CD4-positive, alpha-beta T cell treated with Interleukin-10 for 1 hour (primary cell): ENCODE data around the gene NOLC1.

Source experiments
- DNase-seq: peaks from one replicate; pipeline ENCODE4 v3.0.0-alpha.2; 2020

Gene NOLC1

GRCh38 chr10:102157224-102157623, 5.0 kb downstream of the NOLC1 start:
- DNase-seq = no peak

DNA sequence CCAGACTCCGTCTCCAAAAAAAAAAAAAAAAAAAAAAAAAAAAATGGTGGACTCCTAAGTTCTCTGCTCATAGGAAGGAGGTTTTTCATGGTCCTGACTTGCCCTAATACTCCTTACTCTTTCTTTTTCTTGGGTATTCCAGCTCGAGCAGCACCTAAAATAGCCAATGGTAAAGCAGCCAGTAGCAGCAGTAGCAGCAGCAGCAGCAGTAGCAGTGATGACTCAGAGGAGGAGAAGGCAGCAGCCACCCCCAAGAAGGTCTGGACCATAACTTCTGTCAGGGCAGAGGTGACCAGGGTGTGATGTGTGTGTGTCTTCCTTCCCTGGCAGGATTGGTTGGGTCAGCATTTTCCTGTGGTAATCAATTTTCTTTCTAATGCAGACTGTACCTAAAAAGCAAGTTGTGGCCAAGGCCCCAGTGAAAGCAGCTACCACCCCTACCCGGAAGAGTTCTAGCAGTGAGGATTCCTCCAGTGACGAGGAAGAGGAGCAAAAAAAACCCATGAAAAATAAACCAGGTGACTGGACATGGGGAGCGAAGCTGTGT, 6.9 kb downstream of the NOLC1 start:
- no peak for DNase-seq

- DNase-seq = no peak
Measured at GRCh38 chr10:102159831-102160230, 7.6 kb downstream of the NOLC1 start.

DNA sequence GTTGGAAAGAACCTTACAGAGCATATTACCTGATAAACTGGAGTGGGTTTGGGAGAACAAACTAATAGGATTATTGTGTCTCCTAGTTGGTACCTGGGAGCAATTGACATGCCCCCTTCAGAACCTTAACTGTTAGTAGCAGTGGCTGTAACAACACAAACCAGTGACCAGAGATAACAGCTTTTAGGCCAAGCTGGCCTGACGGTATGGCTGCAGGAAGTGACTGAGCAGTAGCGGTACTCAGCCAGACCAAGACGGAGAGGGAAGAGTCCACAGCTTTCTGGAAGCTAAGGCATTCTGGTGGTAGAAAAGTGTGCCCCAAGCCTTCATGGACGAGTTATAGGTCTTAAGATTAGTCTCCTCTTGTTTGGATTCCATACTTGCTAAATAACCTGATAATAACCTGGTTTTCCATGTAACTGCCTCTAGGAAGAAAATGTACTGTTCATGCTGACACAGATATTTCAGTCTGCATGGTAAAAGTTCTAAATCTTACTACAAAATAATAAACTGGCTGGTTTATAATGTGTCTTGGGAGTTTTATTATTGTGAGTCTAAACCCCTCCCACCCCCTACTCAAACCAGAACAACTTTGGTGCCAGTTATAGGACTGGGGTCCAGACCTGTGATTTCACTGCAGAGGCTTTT, 11.3 kb downstream of the NOLC1 start:
- DNase-seq = no peak

DNA sequence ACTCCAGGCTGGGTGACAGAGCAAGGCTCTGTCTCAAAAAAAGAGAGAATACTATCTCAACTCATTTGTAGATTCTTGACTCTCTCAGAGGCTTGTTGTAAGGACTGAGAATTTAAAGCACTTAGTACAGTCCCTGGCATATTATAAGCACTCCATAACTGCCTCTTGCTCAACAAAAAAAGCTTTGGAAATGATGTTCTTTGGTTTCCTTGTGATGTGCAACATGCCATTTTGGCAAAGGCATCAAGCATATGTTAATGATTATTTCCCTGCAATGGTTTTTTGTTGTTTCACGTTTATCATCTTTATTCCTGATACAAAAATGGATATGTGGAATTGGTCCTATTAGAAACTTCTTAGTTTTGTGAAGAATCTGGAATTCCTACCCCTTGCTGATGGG, 15.7 kb downstream of the NOLC1 start:
- DNase-seq = no peak

GRCh38 chr10:102170602-102171001, 18.4 kb downstream of the NOLC1 start:
- DNase-seq = no peak

DNA sequence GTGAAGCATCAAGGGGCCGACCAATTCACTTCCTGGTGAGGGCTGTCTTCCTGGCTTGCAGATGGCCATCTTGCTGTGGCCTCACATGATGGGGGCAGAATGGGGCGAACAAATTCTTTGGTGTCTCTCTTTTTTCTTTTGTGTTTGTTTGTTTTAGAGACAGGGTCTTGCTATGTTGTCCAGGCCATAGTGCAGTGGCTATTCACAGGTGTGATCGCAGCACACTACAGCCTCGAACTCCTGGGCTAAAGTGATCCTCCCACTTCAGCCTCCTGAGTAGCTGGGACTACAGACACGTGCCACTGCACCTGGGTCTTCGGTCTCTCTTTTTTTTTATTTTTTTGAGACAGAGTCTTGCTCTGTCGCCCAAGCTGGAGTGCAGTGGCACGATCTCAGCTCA, 20.1 kb downstream of the NOLC1 start:
- no peak for DNase-seq

- DNase-seq = no peak
Measured at GRCh38 chr10:102175415-102175814, 23.2 kb downstream of the NOLC1 start.

DNA sequence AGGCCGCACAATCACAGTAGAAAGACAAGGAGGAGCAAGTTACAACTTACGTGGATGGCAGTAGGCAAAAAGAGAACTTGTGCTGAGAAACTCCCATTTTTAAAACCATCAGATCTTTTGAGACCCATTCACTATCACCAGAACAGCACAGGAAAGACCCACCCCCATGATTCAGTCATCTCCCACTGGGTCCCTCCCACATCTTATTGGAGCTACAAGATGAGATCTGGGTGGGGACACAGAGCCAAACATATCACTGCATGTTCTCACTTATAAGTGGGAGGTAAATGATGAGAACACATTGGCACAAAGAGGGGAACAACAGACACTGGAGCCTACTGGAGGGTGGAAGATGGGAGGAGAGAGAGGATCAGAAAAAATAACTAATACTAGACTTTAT, 32.4 kb downstream of the NOLC1 start:
- no peak for DNase-seq

GRCh38 chr10:102185272-102185671, 33.1 kb downstream of the NOLC1 start:
- no peak for DNase-seq

DNA sequence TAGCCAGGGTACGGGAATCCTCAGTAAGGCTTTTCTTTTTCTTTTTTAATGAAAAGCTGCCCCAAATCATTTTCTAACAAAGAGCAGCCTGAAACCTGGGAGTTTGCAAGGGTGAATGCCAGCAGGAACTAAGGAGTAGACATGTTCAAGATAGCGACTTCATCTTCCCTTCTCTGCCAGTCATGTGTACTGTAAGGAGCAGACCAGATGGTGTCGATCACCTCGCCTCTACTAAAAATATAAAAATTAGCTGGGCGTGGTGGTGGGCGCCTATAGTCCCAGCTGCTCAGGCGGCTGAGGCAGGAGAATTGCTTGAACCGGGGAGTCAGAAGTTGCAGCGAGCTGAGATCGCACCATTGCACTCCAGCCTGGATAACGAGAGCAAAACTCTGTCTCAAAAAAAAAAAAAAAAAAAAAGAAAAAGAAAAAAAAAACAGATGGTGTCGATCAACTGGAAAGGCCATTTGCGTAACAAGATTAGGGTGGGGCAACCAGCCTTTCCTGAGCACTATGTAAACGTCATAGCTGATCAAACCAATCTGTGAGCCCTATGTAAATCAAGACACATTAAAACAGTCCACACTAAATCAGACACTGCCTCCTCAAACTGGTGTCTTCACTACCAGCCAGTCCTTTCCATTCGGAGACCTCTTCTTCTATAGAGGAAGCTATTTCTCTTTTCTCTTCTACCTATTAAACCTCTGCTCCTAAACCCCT, 33.8 kb downstream of the NOLC1 start:
- DNase-seq = no peak

DNA sequence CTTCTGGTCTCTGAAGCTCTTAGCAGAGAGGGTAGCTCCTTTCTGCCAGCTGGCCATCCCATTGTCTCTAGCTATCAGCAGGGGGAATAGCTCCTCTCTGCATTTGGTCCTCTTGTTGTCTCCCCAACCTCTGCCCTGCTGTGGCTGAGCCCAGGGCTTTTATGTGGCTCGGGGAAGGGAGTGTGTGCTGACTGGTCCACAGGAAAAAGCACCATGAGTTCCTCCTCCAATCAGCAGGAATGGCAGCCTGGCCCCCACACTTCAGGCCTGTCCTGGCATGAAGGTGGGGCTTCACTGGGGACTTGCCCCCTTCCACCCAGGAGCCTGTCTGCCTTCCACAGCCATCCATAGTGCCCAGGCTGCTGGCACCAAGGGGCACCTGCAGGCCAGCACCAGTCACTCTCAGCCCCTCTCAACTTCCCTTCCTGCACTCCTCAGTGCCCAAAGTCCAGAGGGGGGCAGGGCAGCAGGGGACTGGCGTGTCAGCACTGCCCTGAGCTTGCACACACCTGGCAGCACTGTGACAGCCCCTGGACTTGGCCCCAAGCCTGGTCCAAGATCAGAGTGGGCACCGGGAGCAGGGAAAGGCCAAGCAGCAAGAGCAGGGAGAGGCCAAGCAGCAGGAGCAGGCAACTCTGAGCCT, 36.2 kb downstream of the NOLC1 start:
- DNase-seq = no peak

- peak; percentile 24 for DNase-seq
Measured at GRCh38 chr10:102188941-102189898, 37.0 kb downstream of the NOLC1 start.

DNA sequence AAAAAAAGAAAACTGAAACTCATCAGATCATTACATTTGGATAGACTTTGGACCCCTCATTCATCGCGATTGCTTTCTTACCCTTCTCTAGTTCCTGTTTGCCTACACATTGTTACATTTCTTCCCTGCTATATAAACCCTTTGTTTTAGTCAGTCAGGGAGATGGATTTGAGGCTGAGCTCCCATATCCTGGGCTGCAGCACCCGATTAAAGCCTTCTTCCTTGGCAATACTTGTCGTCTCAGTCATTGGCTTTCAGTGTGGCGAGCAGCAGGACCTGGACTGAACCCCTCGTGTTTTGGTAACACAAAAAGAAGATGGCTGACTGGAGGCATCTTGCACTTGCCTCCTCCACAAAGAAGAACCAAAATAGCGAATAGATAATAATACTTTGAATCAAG, 39.8 kb downstream of the NOLC1 start:
- DNase-seq = no peak

GRCh38 chr10:102195296-102195870, 43.2 kb downstream of the NOLC1 start:
- DNase-seq = no peak

DNA sequence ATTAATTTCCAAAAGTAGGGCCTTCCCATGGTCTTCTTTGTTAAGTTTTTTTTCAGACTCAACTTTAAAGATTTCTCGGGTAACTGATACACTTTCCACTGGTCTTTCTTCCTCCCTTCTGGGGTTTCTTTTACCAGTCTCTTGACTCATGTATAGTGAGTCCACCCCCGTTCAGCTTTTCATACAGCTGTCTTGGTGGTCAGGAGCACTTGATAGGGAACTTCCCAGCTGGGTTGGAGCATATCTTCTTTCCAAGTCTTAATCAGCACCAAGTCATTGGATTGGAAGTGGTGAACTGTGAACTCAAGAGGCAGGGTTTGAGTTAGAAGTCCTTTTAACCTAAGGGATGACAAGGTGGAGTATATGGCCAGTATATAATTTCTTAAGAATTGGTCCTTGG, 44.7 kb downstream of the NOLC1 start:
- DNase-seq = no peak

GRCh38 chr10:102198027-102198426, 45.8 kb downstream of the NOLC1 start:
- no peak for DNase-seq

DNA sequence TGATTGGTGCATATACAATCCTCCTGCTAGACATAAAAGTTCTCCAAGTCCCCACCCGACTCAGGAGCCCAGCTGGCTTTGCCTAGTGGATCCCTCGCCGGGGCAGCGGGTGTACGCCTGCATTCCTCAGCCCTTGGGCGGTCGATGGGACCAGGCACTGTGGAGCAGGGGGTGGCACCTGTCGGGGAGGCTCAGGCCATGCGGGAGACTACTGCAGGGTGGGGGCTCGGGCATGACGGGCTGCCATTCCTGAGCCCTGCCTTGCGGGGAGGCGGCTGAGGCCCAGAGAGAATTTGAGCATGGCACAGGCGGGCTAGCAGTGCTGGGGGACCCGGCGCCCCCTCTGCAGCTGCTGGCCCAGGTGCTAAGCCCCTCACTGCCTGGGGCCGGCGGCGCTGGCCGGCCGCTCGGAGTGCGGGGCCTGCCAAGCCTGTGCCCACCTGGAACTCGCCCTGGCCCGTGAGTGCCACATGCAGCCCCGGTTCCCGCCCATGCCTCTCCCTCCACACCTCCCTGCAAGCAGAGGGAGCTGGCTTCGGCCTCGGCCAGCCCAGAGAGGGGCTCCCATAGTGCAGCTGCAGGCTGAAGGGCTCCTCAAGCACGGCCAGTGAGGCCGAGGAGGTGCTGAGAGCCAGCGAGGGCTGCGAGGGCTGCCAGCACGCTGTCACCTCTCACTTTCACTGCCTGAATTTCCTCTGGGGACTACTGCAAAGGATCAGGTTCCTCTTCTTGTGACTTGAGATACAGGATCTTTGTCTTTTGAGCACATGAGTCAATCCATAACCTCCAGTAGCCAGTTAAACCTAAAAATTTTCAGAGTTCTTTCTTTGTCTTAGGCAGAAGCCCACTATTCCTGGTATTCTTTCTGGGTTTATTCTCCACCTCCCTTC, 48.8 kb downstream of the NOLC1 start:
- no peak for DNase-seq

GRCh38 chr10:102202386-102202785, 50.2 kb downstream of the NOLC1 start:
- DNase-seq = no peak

- no peak for DNase-seq
Measured at GRCh38 chr10:102208311-102209035, 56.3 kb downstream of the NOLC1 start.
